DMS114 treated with DMSO at 0.1 percent for 48 hours (cell line): ENCODE data around the gene TNFRSF19.
"Not testable (repeated sequence)": the region's sequence is repeated elsewhere in the genome, so short reads cannot be mapped to it uniquely, and the experiment has no call there.

Source experiments
- DNase-seq: peaks from one replicate; lab custom pipeline; 2025; ENCODE audit not compliant: unreplicated experiment; lab: John Stamatoyannopoulos, UW

The TNFRSF19 gene

GRCh38 chr13:23570099-23570920, at the start of gene TNFRSF19:
TNFRSF19 (plus strand) TSS chr13:23570412; CDS start chr13:23590184, 19,772 bp downstream.
- no peak for DNase-seq

GRCh38 chr13:23529926-23530325, 40.3 kb upstream of the TNFRSF19 start:
- not testable (repeated sequence) for DNase-seq

GRCh38 chr13:23531446-23531845, 38.8 kb upstream of the TNFRSF19 start:
- DNase-seq: no peak

DNA sequence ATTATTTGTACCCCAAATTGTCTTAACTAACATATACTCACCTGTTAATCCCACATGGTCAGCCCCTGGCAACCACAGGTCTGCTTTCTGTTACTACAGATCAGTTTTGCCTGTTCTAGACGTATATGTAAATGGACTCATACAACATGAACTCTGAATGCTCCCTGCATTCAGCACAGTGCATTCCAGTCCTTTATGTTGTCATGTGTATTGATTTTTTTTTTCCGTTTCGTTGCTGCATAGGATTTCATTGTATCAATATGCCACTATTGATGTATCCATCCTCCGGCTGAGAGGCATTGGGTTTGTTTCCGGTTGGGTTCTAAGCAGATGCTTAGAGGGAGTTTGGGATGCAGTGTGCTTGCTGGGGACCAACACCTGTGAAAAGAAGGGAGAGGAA, 36.1 kb upstream of the TNFRSF19 start:
- DNase-seq: no peak

- no peak for DNase-seq
Observed at GRCh38 chr13:23541221-23541824, 28.9 kb upstream of the TNFRSF19 start.

GRCh38 chr13:23544668-23545067, 25.5 kb upstream of the TNFRSF19 start:
- DNase-seq: no peak

DNA sequence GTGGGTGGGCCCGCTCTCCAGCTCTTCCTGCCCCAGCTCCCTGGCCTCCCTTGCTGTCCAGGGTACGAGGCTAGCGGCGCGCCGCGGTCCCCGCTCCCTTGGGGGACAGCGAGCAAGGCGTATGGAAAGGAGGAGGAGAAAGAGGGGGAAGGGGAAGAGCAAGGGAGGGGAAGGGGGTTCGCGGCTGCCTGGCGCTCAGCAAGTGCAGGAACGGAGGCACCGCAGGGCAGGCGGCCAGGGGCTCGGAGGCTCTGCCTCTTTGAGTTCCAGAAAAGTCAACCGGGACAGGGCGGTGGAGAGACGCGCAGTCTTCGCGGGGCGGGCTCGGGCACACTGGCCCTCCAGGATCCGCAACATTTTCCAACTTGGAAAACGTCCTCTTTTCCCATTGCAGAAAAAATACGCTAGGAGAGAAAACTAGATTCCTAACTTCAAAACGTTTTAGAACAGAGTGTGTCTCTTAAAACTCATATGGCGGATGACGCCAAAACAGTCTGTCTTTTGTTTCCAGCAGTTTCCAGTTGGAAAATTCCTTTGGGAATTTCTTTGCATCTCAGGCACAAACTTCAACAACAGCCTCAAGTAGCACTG, 23.1 kb upstream of the TNFRSF19 start:
- DNase-seq: no peak

DNA sequence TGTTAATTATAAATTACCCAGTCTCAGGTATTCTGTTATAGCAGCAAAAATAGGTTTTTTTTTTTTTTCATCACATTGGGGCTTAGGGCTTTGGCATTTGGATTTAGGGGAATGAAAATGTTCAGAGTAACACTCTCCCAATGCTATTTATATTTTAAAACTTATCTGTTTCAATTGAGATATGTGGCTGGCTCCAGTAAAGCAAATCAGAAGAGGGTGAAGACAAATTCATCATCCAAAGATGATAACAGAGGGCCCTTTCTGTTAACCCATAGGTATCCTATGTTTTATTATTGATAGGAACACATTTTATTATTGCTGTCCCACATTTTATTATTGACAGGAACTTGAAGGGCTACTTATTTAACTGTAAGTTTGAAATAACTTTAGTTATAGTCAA, 20.5 kb upstream of the TNFRSF19 start:
- no peak for DNase-seq

- DNase-seq: no peak
Observed at GRCh38 chr13:23550163-23550562, 20.0 kb upstream of the TNFRSF19 start.

- DNase-seq: no peak
Observed at GRCh38 chr13:23551213-23552008, 18.8 kb upstream of the TNFRSF19 start.

DNA sequence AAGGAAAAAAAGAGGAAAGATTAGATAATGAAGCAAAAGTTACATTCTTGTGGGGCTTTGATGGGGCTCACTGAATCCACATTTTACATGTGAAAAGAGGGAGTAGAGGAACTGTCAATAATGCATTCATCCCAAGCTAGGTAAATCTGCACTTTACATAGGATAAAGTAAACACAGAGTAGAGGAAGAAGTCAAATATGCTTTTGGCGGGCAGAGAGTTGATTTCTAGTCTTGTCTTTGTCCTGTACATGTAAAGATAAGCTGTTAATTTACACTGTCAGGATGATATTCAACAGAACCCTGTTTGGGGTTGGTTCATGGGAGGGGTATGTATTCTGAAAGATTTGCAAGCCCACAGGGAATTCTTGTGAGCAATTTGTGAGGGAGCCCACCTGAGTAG, 18.0 kb upstream of the TNFRSF19 start:
- DNase-seq: no peak

- DNase-seq: no peak
Observed at GRCh38 chr13:23552661-23553060, 17.6 kb upstream of the TNFRSF19 start.

GRCh38 chr13:23554000-23554399, 16.2 kb upstream of the TNFRSF19 start:
- DNase-seq: no peak

DNA sequence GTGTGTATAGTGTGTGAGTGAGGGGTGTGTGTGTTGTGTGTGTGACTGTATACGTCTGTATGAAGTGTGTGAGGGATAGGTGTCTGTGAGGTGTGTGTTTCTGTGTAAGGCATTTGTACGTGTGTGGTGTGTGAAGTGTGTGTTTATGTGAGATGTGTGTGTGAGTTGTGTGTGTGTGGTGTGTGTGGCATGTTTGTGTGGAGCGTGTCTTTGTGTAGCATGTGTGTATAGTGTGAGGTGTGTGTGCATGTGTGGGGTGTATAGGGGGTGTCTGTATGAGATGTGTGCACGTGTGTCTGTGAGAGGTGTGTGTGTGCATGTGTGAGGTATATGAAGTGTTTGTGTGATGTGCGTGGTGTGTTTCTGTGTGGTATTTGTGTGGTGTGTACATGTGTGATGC, 13.2 kb upstream of the TNFRSF19 start:
- DNase-seq: no peak

- no peak for DNase-seq
Observed at GRCh38 chr13:23557733-23558132, 12.5 kb upstream of the TNFRSF19 start.

- DNase-seq: no peak
Observed at GRCh38 chr13:23558675-23559536, 11.3 kb upstream of the TNFRSF19 start.

- DNase-seq: no peak
Observed at GRCh38 chr13:23560571-23561089, 9.6 kb upstream of the TNFRSF19 start.

DNA sequence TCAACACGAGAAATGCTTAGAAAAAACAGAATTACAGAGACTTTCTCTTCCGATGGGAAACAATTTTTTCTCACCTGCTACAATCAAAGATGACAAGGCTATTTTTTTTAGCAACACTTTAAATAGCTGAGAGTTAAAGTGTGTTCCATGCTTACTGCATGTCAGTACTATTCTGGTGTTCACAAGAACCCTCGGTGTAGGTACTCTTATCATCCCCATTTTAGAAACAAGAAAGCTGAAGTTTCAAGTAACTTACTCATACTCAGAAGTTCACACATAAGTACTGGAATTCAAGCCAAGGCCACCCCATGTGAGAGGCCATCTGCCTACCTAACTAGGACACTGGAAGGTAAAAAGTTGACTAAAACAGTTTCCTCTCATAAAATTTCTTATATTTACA, 9.0 kb upstream of the TNFRSF19 start:
- DNase-seq: no peak

DNA sequence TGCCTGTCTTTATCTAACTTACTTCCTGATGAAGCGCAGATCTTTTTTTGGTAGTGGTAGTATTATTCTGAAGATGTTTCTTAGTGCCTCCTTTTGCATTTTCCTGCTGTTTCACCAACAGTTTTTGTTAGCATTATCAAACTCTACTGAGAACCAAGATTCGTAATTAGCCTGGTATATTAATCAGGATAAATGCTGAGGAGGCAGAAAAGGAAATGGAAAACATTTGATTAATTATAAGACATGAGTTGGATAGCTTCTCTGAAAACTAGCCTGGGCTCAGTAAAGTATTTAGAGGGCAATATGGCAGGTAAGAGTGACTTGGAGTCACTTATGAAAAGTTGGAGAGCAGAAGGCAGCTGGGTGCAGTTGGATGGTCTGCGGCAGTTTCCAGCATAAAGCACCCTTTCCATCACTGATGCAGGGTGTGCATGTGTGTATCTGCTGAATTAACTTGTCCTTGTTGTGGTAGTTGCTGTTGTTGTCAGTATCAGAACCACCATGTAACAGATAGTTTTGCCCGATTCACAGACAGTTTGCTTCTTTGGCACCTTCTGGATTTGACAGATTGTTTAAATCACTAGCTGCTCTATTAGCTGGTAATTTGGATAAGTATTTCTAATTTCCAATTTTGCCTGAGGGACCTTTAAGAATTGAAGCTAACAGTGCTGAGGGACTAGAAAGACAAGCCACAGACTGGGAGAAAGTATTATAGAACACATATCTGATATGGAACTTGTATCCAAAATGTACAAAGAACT, 6.9 kb upstream of the TNFRSF19 start:
- no peak for DNase-seq
